H1 (cell line): ENCODE results near the gene LSG1. TPM values are rescaled to one million over a fixed set of nuclear protein-coding genes. Genes with fewer than 3 reads are reported as not detected.

Source experiments
- CTCF ChIA-PET: fragments of 300-600 bp; sonication (Branson Sonifier 250); formaldehyde crosslinking; loops from one replicate; lab custom pipeline; 2021; ENCODE audit not compliant: partially characterized antibody; lab: Charles Lee
- POLR2A ChIA-PET: fragments of 300-600 bp; sonication (Branson Sonifier 250); formaldehyde crosslinking; loops from one replicate; lab custom pipeline; 2021; ENCODE audit warnings: inconsistent platforms; ENCODE audit not compliant: partially characterized antibody; lab: Charles Lee
- DNase-seq, 2 experiments: peaks; one replicate each; pipeline versions ENCODE4 v3.0.0 to v3.0.0-alpha.2; 2010 to 2022; ENCODE audit warnings: low spot score in 2 of 2, low read depth in 1 of 2, mixed read lengths in 1 of 2
- FAIRE-seq: peaks from 2 replicates; lab custom pipeline; 2011; peaks lifted over from hg19 to GRCh38; lab: Jason Lieb, UNC
- H2AFZ ChIP-seq: 2 replicates; pipeline ENCODE4 v1.8.1; 2012; ENCODE audit warnings: low read length, inconsistent platforms
- H2AK5ac ChIP-seq: 2 replicates; pipeline ENCODE4 v1.6.1; 2013; ENCODE audit warnings: low read depth, low read length
- H2BK120ac ChIP-seq: replicated peaks from 2 replicates; pipeline ENCODE3; 2013; ENCODE audit warnings: low read depth, low read length, inconsistent platforms
- H2BK12ac ChIP-seq: 2 replicates; pipeline ENCODE4 v1.6.1; 2013; ENCODE audit warnings: low read depth, low read length
- H2BK15ac ChIP-seq: 2 replicates; pipeline ENCODE4 v1.6.1; 2013; ENCODE audit warnings: low read length
- H2BK20ac ChIP-seq: 2 replicates; pipeline ENCODE4 v1.6.1; 2013; ENCODE audit warnings: low read length
- H2BK5ac ChIP-seq: 2 replicates; pipeline ENCODE4 v1.6.1; 2013; ENCODE audit warnings: low read depth, low read length
- H3K14ac ChIP-seq: 2 replicates; pipeline ENCODE4 v1.6.1; 2013; ENCODE audit warnings: inconsistent platforms; ENCODE audit not compliant: insufficient read length
- H3K18ac ChIP-seq: 2 replicates; pipeline ENCODE4 v1.6.1; 2013; ENCODE audit warnings: low read length; ENCODE audit errors: extremely low read depth
- H3K23ac ChIP-seq: 2 replicates; pipeline ENCODE4 v1.6.1; 2013; ENCODE audit warnings: inconsistent platforms; ENCODE audit not compliant: insufficient read length
- H3K23me2 ChIP-seq: 2 replicates; pipeline ENCODE4 v1.6.1; 2013; ENCODE audit warnings: low read depth, low read length
- H3K27ac ChIP-seq: 2 replicates; pipeline ENCODE4 v1.6.1; 2011; ENCODE audit warnings: low read depth, low read length, inconsistent platforms
- H3K27me3 ChIP-seq, 4 experiments: replicated peaks in 1 of 4; 1 replicate in 1 of 4; 2 replicates in 3 of 4; pipeline versions ENCODE4 v1.6.1 to v1.8.1; 2011 to 2013; ENCODE audit warnings: low read length in 3 of 4, mild to moderate bottlenecking in 3 of 4, inconsistent platforms in 2 of 4, mixed read lengths in 2 of 4, moderate library complexity in 1 of 4; ENCODE audit not compliant: control insufficient read depth in 3 of 4, insufficient read depth in 3 of 4; ENCODE audit errors: extremely low read depth in 1 of 4
- H3K36me3 ChIP-seq, 4 experiments: 2 replicates each; pipeline versions ENCODE4 v1.6.1 to v1.8.1; 2011 to 2013; ENCODE audit warnings: mild to moderate bottlenecking in 4 of 4, low read length in 3 of 4, moderate library complexity in 2 of 4, control low read depth in 1 of 4, inconsistent platforms in 1 of 4; ENCODE audit not compliant: insufficient read depth in 4 of 4, control insufficient read depth in 2 of 4
- H3K4ac ChIP-seq: replicated peaks from 2 replicates; pipeline ENCODE3; 2013; ENCODE audit warnings: low read length, low read depth, mixed read lengths, inconsistent platforms; ENCODE audit not compliant: insufficient read length
- H3K4me1 ChIP-seq, 4 experiments: replicated peaks in 1 of 4; 1 replicate in 1 of 4; 2 replicates in 3 of 4; pipeline versions ENCODE4 v1.6.1 to v1.8.1; 2011 to 2013; ENCODE audit warnings: low read length in 3 of 4, inconsistent platforms in 2 of 4, mixed read lengths in 1 of 4; ENCODE audit not compliant: insufficient read depth in 4 of 4, control insufficient read depth in 3 of 4
- H3K4me2 ChIP-seq, 2 experiments: 2 replicates each; pipeline versions ENCODE4 v1.6.1 to v1.8.1; 2011 to 2013; ENCODE audit warnings: low read depth in 2 of 2, low read length in 2 of 2, control low read depth in 1 of 2, inconsistent platforms in 1 of 2, mild to moderate bottlenecking in 1 of 2; ENCODE audit not compliant: insufficient read depth in 1 of 2
- H3K4me3 ChIP-seq, 4 experiments: fragments of 200-600, 300-600 bp in 1 of 4; sonication (generic), shearing (Covaris generic), sonication (Bioruptor Twin) in 1 of 4; 2 replicates each; pipeline versions ENCODE4 v1.5.1 to v1.8.1; 2011 to 2016; ENCODE audit warnings: low read length in 4 of 4, low read depth in 3 of 4, control low read depth in 2 of 4, inconsistent platforms in 2 of 4, mild to moderate bottlenecking in 2 of 4, mixed read lengths in 1 of 4, moderate library complexity in 1 of 4; ENCODE audit not compliant: insufficient read depth in 2 of 4; ENCODE audit errors: extremely low read depth in 1 of 4
- H3K56ac ChIP-seq: replicated peaks from 2 replicates; pipeline ENCODE3; 2013; ENCODE audit warnings: low read depth, mild to moderate bottlenecking, mixed read lengths, low read length, inconsistent platforms; ENCODE audit not compliant: insufficient read length
- H3K79me1 ChIP-seq: 2 replicates; pipeline ENCODE4 v1.6.1; 2013; ENCODE audit warnings: low read depth, low read length, control low read depth
- H3K79me2 ChIP-seq, 2 experiments: 2 replicates each; pipeline versions ENCODE4 v1.6.1 to v1.8.1; 2012 to 2013; ENCODE audit warnings: low read length in 2 of 2, mild to moderate bottlenecking in 2 of 2, inconsistent platforms in 1 of 2; ENCODE audit not compliant: insufficient read depth in 2 of 2, control insufficient read depth in 1 of 2
- H3K9ac ChIP-seq, 4 experiments: replicated peaks in 1 of 4; 1 replicate in 1 of 4; 2 replicates in 3 of 4; pipeline versions ENCODE4 v1.6.1 to v1.8.1; 2011 to 2013; ENCODE audit warnings: low read depth in 3 of 4, low read length in 3 of 4, control low read depth in 2 of 4, mild to moderate bottlenecking in 2 of 4, moderate library complexity in 2 of 4, inconsistent platforms in 1 of 4; ENCODE audit errors: extremely low read depth in 1 of 4
- H3K9me3 ChIP-seq, 2 experiments: 2 replicates each; pipeline versions ENCODE4 v1.6.1 to v1.8.1; 2012 to 2013; ENCODE audit warnings: mild to moderate bottlenecking in 2 of 2, moderate library complexity in 2 of 2, control low read depth in 1 of 2, inconsistent platforms in 1 of 2, low read depth in 1 of 2, low read length in 1 of 2, mixed read lengths in 1 of 2; ENCODE audit not compliant: insufficient read depth in 2 of 2
- H4K20me1 ChIP-seq, 2 experiments: replicated peaks in 1 of 2; 2 replicates each; pipeline versions ENCODE3 to v1.8.1; 2011 to 2013; ENCODE audit warnings: inconsistent platforms in 2 of 2, low read length in 2 of 2, mild to moderate bottlenecking in 1 of 2; ENCODE audit not compliant: insufficient read depth in 2 of 2, control insufficient read depth in 1 of 2
- H4K5ac ChIP-seq: 2 replicates; pipeline ENCODE4 v1.6.1; 2013; ENCODE audit warnings: low read length, low read depth, mixed read lengths, inconsistent platforms; ENCODE audit not compliant: insufficient read length
- H4K8ac ChIP-seq: 2 replicates; pipeline ENCODE4 v1.8.0; 2013; ENCODE audit warnings: mild to moderate bottlenecking, moderate library complexity, low read length, inconsistent platforms; ENCODE audit not compliant: insufficient read depth; ENCODE audit errors: extremely low read depth
- H4K91ac ChIP-seq: replicated peaks from 2 replicates; pipeline ENCODE3; 2013; ENCODE audit warnings: low read length, mixed read lengths, inconsistent platforms; ENCODE audit not compliant: insufficient read length
- BRCA1 ChIP-seq: IDR thresholded peaks from 2 replicates; pipeline ENCODE4 v1.6.1; 2012; ENCODE audit warnings: low read depth, low read length, improper control_type of control experiment
- JUND ChIP-seq: IDR thresholded peaks from 2 replicates; pipeline ENCODE4 v1.6.1; 2011; ENCODE audit warnings: mild to moderate bottlenecking, improper control_type of control experiment, low read length
- RAD21 ChIP-seq, 2 experiments: IDR thresholded peaks in 1 of 2; conservative IDR thresholded peaks in 1 of 2; 2 replicates each; pipeline ENCODE4 v1.6.1; 2011; ENCODE audit warnings: low read depth in 2 of 2, low read length in 2 of 2, improper control_type of control experiment in 1 of 2, inconsistent platforms in 1 of 2, mild to moderate bottlenecking in 1 of 2, moderate library complexity in 1 of 2
- WGBS, 2 experiments: shearing (Covaris generic) in 1 of 2; methylation state at CpG; one replicate each; pipeline versions ENCODE4 v1.1.6 to v1.1.7; 2013 to 2015; ENCODE audit warnings: low lambda C conversion rate in 2 of 2, mixed read lengths in 2 of 2, inconsistent platforms in 1 of 2, low coverage in 1 of 2, missing lambda C conversion rate in 1 of 2; ENCODE audit not compliant: insufficient replicate concordance in 2 of 2, insufficient coverage in 1 of 2, insufficient read length in 1 of 2; ENCODE audit errors: extremely low coverage in 1 of 2, missing lambda C conversion rate in 1 of 2; 5-methylcytosine and 5-hydroxymethylcytosine counted together
- polyA plus RNA-seq, 7 experiments: library from polyadenylated mRNA; depleted of rRNA in 3 of 7; stranded (reverse) in 5 of 7; unstranded in 2 of 7; fragments of >200 nt in 5 of 7; fragments of 200-250 nt in 2 of 7; gene quantifications; 1 replicate in 5 of 7; 2 replicates in 1 of 7; 4 replicates in 1 of 7; pipeline versions ENCODE4 v1.2.1 to v1.2.3, GENCODE V29; 2011 to 2013; ENCODE audit warnings: missing spikeins in 2 of 7, mixed read lengths in 2 of 7
- total RNA-seq: library from RNA; stranded (reverse); fragmentation: NEBNext Ultra II Directional; extraction: Animal tissue kit (Norgen Biotek cat#: 25700); gene quantifications from 2 replicates; pipeline ENCODE4 v1.2.1, GENCODE V29; 2021
- TF ChIP-seq, protein P1 (sequence below), 3 experiments: IDR thresholded peaks; 1 replicate in 2 of 3; 2 replicates in 1 of 3; pipeline versions ENCODE4 v1.5.1 to v1.6.1; 2011; ENCODE audit warnings: low read length in 3 of 3, mild to moderate bottlenecking in 3 of 3, inconsistent platforms in 2 of 3, low read depth in 1 of 3, moderate library complexity in 1 of 3; ENCODE audit not compliant: insufficient read depth in 1 of 3; ENCODE audit errors: control extremely low read depth in 1 of 3

Gene LSG1
- total and polyA plus RNA-seq, 2 of the 8 experiments (the other 6 are each of a cell fraction or from before 2014, with no cell fraction given): 23.7 to 47.6 TPM

GRCh38 chr3:194720048-194720447 lies 48.1 kb upstream of the LSG1 start:
- no peak overlapping the region for H4K91ac ChIP-seq
- CTCF ChIA-PET: interaction anchor here (0.7 to 2.2 kb wide), 7 partner anchors 9 to 38 kb away, joined by 3 to 7 read pairs (median 3); no protein-coding TSS in a partner anchor
- no peaks in the 10 kb centered on the region for H3K79me1 ChIP-seq
- H3K36me3 ChIP-seq: no peaks in the 10 kb centered on the region
- H3K18ac ChIP-seq: no peak overlapping the region
- H3K23me2 ChIP-seq: peaks cover 1% of the 10 kb centered on the region; the same call in 1 of the 2 replicates
- no peak overlapping the region for H2BK15ac ChIP-seq
- WGBS, 2 experiments: 78% methylated on average over 6 of the region's 6 CpGs; no CpG with 5 or more reads in 1 of the 2 experiments
- H2BK20ac ChIP-seq: no peak overlapping the region
- FAIRE-seq (no peak), DNase-seq (no peak)
- H2BK12ac ChIP-seq: no peak overlapping the region
- no peak overlapping the region for H3K14ac ChIP-seq
- no peaks in the 10 kb centered on the region for H4K20me1 ChIP-seq
- H2AK5ac ChIP-seq: no peak overlapping the region
- H3K23ac ChIP-seq: no peak overlapping the region
- no peak overlapping the region for H2BK120ac ChIP-seq
- H3K9me3 ChIP-seq: no peaks in the 10 kb centered on the region
- TF ChIP-seq, protein P1, sequence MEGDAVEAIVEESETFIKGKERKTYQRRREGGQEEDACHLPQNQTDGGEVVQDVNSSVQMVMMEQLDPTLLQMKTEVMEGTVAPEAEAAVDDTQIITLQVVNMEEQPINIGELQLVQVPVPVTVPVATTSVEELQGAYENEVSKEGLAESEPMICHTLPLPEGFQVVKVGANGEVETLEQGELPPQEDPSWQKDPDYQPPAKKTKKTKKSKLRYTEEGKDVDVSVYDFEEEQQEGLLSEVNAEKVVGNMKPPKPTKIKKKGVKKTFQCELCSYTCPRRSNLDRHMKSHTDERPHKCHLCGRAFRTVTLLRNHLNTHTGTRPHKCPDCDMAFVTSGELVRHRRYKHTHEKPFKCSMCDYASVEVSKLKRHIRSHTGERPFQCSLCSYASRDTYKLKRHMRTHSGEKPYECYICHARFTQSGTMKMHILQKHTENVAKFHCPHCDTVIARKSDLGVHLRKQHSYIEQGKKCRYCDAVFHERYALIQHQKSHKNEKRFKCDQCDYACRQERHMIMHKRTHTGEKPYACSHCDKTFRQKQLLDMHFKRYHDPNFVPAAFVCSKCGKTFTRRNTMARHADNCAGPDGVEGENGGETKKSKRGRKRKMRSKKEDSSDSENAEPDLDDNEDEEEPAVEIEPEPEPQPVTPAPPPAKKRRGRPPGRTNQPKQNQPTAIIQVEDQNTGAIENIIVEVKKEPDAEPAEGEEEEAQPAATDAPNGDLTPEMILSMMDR (IDR thresholded peaks at IDR 0.05; ENCODE audit: control extremely low read depth in 1 of 3, insufficient read depth in 1 of 3, low read depth in 1 of 3, low read length in 3 of 3): peak; percentile 7 to 24 (median 20); a peak in 2 of 4 replicates
- TF ChIP-seq JUND (no peak), RAD21 (IDR thresholded peaks at IDR 0.05 in 1 of 2, conservative IDR thresholded peaks at IDR 0.05 in 1 of 2; ENCODE audit: low read depth in 2 of 2, low read length in 2 of 2) (peak in 1 of 2 experiments; percentile 15; a peak in 1 of 4 replicates), BRCA1 (no peak)
- TF ChIP-seq, all 59 proteins: peak for 2
- POLR2A ChIA-PET: no interaction called here
- H3K56ac ChIP-seq: no peak overlapping the region
- H3K4ac ChIP-seq: no peak overlapping the region
- H4K5ac ChIP-seq: no peak overlapping the region
- H3K27me3 ChIP-seq: no peaks in the 10 kb centered on the region
- no peak overlapping the region for H4K8ac ChIP-seq
- no peak overlapping the region for H3K4me3 ChIP-seq
- no peaks in the 10 kb centered on the region for H3K79me2 ChIP-seq
- H3K4me2 ChIP-seq: no peak overlapping the region
- H3K27ac ChIP-seq: no peak overlapping the region
- no peak overlapping the region for H2BK5ac ChIP-seq
- no peaks in the 10 kb centered on the region for H3K4me1 ChIP-seq
- H3K9ac ChIP-seq: no peak overlapping the region
- no peak overlapping the region for H2AFZ ChIP-seq
